Measurements from ENCODE around the gene ALDH16A1.

GRCh38 chr19:49431330-49431749 lies 21.7 kb upstream of the ALDH16A1 start:
- TF ChIP-seq YY1 (IDR thresholded peaks at IDR 0.05; ENCODE audit: low read depth, low read length) (no peak), CTCF (IDR thresholded peaks at IDR 0.05 in 2 of 3, conservative IDR thresholded peaks at IDR 0.05 in 1 of 3; ENCODE audit: control insufficient read depth in 2 of 3, extremely low read depth in 1 of 3, insufficient read depth in 1 of 3, low read depth in 3 of 3, low read length in 3 of 3) (no peak), ATF2 (IDR thresholded peaks at IDR 0.05; ENCODE audit: low read length) (no peak), ZNF217 (IDR thresholded peaks at IDR 0.05) (no peak), POLR2A (IDR thresholded peaks at IDR 0.05; ENCODE audit: low read depth, low read length) (no peak), FOXM1 (IDR thresholded peaks at IDR 0.05; ENCODE audit: low read depth, low read length) (no peak), E2F4 (IDR thresholded peaks at IDR 0.05; ENCODE audit: low read depth, low read length) (no peak)

All from GM12878 (cell line).